Stimulated activated CD8-positive, alpha-beta memory T cell treated with anti-CD3 and anti-CD28 coated beads, Interleukin-7, amount 100 ng/mL, for 48 hours (primary cell): ENCODE measurements around the gene TLDC2.
"Not testable (repeated sequence)": the region's sequence is repeated elsewhere in the genome, so short reads cannot be mapped to it uniquely, and the experiment has no call there.

ENCODE experiments used
- DNase-seq, 2 donors: peaks; one replicate each; pipeline ENCODE4 v3.0.0-alpha.2; 2020; ENCODE audit warnings: low read depth in 1 of 2; ENCODE audit errors: extremely low read depth in 1 of 2

The TLDC2 gene

DNA sequence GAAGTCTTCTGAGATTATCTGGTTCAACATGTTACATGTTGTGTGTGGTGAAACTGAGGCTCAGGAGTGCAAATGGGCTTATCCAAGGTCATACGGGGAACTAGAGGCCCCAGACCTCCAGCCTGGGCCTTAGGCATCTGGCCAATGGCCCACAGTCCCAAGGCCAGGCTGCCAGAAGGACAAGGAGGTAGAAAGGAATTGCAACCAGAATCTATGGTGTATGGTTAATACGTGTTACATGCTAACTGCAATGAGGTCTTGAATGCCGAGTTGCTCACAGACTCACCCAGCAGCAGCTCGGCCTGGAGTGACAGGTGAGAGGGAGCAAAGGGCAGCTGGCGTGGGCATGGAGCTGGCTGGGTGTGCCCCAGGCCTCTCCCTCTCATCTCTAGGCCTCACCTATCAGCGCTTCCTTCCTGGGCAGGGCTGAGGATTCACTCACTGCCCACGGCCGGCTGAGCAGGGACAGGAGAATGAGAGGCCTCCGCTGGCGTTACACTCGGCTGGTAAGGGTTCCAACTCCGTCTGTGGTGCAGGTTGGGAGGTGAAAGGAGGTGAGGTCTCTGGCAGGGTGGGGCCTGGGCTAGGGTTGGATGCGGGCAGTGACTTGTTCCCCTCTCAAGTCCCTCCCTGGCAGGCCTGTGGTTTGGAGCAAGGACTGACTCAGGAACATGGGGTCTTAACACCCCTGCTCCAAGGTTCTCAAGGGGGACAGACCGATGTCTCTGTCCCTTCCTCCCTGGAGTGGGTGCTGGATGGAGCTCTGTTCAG is at the start of gene TLDC2:
Gene TLDC2, plus strand, starts transcription at position 437 of the 771 bp plus-strand sequence. Its CDS starts 37 bp downstream, at position 474.
- DNase-seq: no peak

DNA sequence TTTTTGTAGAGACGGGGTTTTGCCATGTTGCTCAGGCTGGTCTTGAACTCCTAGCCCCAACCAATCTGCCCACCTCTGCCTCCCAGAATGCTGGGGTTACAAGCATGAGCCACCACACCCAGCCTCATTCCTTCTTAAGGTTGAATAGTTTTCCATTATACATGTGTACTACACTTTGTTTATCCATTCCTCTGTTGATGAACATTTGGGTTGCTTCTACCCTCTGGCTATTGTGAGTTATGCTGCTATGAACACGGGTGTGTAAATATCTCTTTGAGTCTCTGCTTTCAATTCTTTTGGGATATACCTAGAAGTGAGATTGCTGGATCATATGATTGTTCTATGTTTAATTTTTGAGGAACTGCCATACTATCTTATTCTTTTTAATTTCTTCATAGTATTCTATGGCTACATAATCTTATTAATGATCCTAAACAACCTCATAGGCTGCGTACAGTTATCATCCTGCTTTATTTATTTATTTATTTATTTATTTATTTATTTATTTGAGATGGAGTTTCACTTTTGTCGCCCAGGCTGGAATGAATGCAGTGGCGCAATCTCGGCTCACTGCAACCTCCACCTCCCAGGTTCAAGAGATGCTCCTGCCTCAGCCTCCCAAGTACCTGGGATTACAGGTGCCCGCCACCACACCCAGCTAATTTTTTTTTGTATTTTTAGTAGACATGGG is 49.2 kb upstream of the TLDC2 start:
- no peak for DNase-seq

DNA sequence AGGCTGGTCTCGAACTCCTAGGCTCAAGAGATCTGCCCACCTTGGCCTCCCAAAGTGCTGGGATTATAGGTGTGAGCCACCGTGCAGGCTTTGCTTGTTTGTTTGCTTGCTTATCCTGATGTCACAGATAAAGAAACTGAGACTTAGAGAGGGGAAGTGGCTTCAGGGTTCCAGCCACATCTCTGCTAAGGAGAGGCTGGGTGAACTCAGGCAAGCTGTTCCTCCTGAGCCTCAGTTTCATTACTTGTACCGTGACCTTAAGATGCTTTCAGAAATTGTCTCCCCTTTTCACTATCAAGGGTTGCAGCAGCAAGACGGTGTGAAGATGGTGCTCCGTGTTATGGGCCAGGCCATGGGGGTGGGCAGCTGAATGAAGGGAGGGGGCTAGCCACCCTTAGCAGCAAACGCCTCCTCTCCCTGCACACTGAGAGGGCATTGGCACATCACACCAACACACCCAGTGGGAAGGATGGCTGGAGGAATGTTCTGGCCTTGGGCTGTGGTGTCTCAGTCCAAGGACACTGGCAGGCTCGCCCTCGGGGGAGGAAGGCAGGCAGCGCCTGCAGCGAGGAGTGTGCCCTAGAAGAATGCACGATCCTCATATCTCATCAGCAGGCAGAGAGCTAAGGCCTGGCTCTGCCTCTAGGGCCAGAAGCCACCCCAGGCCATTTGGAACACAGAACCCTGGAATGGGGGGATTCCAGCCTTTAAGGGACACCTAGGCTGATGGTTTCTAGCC is 48.2 kb upstream of the TLDC2 start:
- no peak for DNase-seq

DNA sequence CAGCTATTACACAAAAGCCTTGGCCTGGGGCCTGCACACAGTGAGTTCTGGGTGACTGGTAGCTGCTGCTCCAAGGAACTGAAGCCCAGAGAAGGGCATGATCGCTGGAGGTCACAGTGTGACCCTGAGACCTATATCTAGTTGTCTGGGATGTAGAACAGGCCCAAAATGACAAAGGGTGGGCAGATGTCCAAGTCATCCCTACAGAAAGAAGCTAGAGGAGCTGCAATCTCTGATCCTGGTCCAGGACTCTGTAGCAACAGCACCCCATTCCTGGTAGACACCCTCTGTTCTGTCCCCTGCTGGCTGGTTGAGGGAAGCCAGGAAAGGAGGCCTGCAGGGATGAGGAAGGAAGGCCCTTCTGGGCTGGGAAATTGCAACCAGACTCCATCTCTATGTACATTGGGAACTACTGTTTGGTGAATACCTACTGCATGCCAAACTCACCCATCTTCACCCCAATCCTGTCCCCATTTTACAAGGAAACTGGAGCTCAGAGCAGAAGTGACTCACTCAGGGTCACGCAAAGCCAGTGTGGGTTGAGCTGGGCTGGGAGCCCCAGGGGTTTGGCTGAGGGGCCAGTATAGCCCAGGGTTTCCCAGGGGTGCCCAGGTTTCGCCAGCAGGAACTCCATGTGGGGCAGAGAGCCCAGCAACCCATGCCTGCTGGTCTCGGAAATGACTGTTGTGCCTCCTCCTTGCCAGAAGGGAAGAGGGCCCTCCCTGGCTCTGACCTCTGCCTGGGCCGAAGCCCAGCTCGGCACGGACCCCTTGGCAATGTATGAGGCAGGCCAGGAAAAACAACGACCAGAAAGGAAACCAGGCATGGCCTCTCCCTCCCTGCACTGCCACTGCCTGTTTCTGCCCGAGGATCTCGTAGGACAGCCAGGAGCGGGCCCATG is 44.9 kb upstream of the TLDC2 start:
- DNase-seq: no peak

DNA sequence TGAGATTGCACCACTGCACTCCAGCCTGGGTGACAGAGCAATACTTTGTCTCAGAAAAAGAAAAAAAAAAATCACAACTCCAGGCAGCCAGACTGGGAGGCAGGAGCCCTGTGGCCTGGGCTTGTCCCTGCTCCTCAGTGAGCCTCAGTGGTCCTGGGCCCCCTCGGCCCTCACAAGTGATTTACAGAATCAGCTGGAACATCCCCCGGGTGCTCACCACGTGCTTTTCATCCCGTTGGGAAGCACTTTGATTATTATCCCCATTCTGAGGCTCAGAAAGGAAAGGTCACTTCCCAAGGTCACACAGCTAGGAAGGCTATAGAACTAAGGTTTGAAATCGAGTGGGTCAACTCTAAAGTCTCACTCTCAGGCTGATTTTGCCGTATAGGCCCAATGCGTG is 43.1 kb upstream of the TLDC2 start:
- DNase-seq: no peak

DNA sequence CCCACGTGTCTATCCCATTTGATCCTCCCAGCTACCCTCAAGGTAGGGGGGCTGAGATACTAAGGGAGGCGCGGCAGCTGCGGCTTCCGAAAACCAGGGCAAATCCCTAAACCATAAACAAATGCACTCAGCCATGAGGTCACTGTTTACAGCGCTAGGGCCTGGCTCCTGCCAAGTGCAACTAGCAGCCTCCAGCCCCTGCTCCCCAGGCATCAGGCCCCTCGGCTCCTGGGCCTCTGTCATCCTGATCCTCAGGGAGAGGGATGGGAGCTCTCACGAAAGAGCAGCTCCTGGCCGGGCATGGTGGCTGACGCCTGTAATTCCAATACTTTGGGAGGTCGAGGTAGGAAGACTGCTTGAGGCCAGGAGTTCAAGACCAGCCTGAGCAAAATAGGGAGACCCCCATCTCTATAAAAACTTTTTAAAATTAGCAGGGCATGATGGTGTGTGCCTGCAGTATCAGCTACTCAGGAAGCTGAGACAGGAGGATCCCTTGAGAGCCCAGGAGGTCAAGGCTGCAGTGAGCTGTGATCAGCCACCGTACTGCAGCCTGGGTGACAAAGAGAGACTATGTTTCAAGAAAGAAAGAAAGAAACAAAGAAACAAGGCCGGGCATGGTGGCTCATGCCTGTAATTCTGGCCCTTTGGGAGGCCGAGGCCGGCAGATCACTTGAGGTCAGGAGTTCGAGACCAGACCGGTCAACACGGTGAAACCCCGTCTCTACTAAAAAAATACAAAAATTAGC is 42.5 kb upstream of the TLDC2 start:
- no peak for DNase-seq

DNA sequence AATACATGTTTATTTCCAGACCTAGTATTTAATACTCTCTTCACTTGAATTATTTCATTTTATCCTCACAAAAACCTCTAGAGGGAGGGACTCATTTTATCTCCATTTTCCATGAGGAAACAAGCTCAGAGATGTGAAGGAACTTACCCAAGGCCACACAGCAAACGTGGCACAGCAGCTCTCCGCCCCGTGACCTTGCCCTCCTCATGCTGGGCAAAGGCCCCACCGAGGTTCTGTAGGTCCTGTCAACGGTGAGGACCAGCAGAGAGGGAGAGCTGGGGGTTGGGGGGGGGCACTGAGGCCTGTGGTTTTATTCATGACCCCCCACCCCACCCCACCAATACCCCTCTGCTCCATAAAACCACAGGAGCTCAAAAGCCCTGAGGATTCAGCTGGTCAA is 40.9 kb upstream of the TLDC2 start:
- DNase-seq: no peak

DNA sequence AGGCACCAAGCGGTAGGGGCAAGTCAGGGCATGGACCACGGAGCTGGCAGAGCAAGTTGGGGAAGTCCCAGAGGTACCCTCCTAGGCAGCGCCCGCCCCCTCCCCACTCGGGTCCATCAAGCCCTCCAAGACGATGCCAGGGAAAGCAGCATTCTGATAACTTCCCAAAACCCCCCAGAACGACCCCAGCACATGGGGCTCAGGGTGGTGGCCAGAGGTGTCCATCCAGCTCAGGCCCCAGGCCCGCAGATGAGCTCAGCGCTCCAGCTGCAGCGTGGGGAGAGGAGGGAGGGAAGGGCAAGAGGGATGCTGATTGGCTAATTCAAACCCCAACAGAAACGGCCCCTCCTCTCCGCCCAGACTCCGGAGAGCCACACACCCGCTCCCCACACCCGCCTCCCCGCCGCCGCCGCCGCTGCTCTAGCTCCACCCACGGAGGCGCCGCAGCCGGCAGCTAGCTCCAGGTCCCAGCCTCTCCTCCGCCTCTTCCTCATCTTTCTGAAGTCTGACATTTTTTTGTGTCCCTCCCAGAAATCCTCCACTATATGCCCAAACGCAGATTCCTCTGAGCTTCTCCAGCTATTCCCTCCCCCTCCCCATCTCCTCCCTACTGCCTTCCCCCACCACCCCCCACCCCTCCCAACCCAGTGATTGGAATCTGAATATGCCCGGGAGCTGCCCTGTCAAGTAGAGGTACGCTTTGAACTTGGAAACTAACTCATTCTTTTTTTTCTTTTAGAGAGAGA is 40.3 kb upstream of the TLDC2 start:
- peak; percentile 61 to 84 for DNase-seq

DNA sequence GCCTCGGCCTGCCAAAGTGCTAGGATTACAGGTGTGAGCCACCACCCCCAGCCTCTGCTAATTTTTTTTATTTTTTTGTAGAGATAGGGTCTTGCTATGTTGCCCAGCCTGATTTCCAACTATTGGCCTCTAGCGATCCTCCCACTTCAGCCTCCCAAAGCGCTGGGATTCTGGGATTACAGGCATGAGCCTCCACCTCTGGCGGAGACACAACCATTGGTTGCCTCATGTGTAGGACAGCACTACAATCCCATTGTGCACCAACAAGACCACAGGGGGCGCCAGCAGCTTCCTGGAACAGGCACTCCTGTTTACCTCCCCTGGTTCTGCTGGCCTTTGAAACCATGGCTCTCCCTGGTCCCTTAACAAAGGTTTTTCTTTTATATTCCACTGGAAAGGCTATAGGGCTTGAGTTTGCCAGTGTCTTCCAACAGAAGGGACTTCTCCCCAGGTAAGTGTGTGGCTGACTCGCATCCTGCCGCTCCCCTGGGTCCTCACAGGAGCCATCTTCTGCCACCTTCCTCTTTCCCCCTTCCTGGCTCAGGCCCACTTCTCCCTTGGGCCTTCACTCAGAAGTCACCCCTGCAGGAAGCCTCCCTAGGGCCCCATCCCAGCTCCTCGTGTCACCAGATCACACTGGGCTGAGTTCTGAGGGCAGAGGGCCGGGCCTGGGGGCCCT is 39.2 kb upstream of the TLDC2 start:
- peak; percentile 23 to 68 for DNase-seq

DNA sequence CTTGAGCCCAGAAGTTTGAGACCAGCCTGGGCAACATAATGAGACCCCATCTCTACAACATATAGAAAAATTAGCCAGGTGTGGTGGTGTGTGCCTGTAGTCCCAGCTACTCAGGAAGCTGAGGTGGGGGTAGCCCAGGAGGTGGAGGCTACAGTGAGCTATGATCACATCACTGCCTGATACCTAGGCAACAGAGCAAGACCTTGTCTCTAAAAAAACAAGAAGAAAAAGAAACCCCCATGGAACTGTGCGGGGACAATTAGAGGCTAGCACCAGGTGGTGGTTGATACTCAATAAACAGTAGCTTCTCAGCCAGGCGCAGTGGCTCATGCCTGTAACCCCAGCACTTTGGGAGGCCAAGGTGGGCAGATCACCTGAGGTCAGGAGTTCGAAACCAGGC is 37.6 kb upstream of the TLDC2 start:
- DNase-seq: not testable (repeated sequence)

DNA sequence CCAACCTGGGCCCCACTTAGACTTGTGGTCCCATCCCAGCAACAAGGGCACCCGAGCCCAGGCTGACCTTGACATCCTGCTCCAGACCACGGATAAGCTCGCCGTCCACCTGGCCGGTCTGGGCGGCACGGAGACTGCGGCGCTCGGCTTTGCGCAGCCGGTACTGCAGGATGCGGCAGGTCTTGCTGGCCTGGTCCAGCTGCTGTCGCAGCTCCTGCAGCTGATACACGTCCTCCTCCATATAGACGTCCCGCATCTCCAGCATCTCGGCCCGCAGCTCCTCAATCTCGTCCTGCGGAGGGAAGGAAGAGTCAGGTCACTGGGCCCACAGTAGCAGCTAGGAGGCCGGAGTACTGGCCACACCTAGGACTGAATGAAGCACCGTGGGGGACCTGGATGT is 36.8 kb upstream of the TLDC2 start:
- DNase-seq: no peak

DNA sequence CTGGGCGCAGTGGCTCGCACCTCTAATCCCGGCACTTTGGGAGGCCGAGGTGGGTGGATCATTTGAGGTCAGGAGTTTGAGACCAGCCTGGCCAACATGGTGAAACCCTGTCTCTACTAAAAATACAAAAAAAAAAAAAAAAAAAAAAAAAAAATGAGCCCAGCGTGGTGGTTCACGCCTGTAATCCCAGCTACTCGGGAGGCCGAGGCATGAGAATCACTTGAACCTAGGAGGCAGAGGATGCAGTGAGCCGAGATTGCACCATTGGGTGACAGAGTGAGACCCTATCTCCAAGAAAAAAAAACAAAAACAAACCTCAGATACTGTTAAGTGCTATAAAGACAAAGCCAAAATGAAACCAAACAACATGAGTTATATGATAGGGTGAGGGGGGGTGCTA is 34.9 kb upstream of the TLDC2 start:
- DNase-seq: not testable (repeated sequence)

DNA sequence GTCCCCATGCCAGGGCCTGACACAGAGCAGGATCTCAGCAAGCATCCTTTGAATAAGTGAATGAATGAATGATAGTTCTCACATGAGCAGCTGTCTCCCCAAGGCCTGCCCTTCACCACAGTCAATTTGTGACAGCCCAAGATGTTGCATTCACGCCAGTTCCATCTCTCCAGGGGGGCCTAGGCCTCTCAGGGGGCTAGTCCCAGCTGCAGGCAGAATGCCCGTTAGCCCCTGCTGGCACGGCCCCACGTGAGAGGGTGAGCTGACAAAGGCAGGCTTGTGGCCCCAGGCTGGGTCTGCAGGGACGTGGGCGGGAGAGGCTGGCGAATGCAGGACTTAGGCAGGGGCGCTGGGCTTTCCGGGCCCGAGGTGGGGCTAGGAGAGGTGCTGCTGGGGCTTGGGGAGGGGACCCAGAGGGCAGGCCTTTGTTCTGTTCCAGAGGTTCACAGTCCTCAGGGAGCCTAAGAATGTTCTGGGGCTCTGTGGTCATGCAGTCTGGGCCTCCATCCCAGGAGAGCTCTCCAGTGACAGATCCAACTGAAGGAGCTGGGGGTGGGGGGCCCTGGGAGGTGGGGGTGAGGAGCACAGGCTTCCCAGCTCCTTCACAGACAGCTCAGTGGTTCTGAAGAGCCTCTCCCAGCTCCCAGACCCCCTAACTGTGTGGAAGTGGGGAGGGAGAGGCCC is 30.5 kb upstream of the TLDC2 start:
- no peak for DNase-seq

DNA sequence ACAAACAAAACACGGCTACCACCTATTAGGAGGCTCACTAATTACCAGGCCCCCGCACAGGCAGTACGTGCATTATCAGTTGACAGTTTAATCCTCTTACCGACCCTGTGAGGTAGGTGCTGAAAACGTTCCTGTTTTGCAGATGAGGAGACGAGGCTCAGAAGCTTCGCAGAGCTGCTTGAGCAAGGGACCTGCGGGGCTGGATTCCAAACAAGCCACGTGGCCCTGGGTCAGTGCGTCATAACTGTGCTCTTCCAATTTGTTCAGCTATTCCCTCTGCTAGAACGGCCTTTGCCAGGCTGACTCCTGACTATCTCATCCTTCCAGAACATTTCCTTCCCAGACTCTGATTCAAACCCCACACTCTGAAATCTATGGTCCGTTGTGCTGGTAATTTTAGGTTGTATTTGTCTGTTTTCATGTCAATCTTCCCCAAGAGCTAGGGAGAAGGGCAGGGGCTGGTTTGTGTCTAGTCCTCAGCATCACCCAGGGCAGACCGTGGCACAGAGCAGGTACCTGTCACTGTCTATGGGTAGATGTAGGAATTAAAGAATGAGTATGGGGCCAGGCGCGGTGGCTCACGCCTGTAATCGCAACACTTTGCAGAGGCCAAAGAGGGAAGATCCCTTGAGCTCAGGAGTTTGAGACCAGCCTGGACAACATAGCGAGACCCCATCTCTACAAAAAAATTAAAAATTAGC is 28.8 kb upstream of the TLDC2 start:
- DNase-seq: no peak

DNA sequence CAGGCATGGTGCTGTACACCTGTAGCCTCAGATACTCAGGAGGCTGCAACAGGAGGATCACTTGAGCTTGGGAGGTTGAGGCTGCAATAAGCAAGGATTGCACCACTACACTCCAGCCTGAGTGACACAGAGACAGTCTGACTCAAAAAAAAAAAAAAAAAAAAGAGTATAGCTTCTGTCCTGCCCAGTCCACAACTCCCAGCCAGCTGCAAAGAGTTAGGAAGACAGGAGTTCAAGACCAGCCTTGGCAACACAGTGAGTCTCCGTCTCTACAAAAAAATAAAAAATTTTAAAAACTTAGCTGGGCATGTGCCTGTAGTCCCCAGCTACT is 28.3 kb upstream of the TLDC2 start:
- no peak for DNase-seq

DNA sequence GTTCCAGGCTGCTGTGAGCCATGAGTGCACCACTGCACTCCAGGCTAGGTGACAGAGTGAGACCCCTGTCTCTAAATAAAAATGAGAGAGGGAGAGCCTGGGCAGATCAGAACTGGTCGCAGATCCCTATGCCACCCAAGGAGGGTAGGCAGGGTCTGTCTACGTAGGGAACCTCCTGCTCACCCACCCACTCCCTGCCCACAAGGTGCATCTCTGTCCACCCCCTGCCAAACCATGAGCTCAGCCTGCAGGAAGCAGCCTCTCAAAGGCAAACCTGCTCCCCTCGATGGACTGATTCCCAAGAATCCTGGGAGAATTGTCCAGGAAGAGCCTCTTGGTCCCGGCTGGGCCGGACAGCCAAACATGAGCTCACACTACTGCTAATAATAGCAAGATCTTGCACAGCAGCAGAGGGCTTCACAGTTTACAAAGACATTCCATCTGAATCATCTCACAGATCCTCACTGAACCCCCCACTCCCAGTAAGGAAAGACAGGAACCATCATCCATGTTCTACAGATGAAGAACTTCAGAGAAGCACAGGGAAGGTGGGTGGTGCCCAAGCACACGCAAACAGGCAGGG is 27.8 kb upstream of the TLDC2 start:
- DNase-seq: no peak

DNA sequence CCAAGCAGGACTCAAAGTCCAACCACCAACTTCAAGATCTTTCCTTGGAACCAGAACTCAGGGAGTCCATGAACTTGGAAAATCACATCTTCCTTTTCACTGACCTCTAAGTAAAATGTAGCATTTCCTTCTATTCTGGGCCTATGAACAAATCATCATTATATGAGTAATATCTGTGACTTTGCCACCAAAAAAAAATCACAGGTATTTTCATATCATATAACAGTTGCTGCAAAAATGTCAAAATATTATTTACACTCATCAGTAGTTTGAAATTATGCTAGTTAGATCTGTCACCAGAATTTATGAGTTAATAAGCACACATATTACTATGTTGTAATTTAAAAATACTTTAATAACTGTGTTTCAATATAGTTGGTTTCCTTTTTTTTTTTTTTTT is 27.3 kb upstream of the TLDC2 start:
- no peak for DNase-seq
